Eye (tissue), 1 donor: ENCODE data around the gene KCNK2.

Experiments used
- DNase-seq: peaks from one replicate; pipeline ENCODE4 v3.0.0-alpha.2; 2015

The KCNK2 gene

DNA sequence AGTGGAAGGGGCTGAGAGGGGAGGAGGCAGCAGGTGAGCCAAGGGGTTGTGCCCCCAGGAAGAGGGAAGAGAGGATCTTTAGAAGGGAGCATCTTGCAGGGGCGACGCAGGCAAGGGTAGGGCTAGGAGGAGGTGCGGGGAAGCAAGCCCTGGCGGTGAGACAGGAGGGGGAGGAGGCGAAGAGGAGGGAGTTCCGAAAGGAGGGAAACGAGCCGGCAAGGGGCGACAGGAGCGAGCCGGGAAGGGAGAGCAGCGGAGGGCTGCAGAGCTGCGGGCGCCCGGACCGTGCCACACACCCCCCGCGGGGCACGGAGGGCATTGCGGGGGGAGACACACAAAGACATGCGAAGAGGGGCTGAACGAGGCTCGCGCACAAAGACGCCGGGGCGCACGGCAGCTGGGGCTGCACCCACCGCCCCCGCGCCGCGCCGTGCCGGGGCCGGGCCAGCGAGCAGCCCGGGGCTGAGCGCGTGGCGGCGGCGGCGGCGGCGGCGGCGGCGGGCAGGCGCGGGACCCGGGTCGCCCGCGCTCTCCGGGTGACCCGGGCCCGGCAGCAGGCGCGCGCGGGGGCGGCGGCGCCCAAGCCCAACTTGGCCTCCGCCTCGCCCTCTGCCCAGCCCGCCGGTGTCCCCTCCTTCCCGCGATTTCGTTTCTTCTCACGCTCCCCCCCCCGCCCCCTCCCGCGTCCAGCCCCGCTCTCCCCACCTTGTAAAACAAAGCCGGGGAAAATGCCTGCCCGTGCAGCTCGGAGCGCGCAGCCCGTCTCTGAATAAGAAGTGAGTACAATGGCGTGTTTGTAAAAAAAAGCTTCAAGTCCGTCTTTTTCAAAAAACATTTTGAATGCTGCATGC lies at the start of gene KCNK2:
KCNK2 (plus strand) TSS at position 206 of the 851 bp plus-strand sequence. CDS start 649 bp downstream, outside the sequence.
- peak; percentile 81 for DNase-seq

DNA sequence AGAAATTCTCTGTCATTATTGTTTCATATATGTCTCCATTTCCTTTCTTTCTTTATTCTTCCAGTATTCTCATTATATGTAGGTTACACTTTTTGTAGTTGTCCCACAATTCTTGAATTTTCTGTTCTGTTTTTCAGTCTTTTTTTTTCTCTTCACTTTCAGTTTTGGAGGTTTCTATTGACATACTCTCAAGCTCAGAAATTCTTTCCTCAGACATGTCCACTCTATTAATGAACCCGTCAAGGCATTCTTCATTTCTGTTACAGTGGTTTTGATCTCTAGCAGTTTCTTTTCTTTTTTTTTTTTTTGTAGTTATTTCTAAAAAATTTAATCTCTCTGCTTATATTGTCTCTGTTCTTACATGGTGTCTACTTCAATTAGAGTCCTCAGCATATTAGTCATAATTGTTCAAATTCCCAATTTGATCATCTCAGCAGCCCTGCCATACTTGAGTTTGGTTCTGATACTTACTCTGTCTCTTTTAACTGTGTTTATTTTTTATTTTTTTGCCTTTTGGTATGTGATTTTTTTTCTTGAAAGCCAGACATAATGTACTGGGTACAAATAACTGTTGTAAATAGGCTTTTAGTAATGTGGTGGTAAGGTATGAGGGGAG lies 49.5 kb upstream of the KCNK2 start:
- DNase-seq, result no peak

GRCh38 chr1:215040190-215040589 lies 42.3 kb upstream of the KCNK2 start:
- no peak for DNase-seq

DNA sequence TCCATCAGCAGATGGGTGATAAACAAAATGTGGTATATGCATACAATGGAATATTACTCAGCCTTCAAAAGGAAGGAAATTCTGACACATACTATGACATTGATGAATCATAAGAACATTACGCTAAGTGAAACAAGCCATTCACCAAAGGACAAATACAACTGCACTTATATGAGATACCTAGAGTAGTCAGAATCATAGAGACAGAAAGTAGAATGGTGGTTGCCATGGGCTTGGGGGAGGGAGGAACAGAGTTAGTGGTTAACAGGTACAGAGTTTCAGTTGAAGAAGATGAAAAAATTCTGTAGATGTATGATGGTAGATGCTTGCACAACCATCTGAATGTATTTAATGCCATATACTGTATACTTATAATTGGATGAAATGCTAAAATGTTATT lies 39.1 kb upstream of the KCNK2 start:
- DNase-seq, result no peak

- no peak for DNase-seq
Measured at GRCh38 chr1:215044151-215044550, 38.4 kb upstream of the KCNK2 start.

DNA sequence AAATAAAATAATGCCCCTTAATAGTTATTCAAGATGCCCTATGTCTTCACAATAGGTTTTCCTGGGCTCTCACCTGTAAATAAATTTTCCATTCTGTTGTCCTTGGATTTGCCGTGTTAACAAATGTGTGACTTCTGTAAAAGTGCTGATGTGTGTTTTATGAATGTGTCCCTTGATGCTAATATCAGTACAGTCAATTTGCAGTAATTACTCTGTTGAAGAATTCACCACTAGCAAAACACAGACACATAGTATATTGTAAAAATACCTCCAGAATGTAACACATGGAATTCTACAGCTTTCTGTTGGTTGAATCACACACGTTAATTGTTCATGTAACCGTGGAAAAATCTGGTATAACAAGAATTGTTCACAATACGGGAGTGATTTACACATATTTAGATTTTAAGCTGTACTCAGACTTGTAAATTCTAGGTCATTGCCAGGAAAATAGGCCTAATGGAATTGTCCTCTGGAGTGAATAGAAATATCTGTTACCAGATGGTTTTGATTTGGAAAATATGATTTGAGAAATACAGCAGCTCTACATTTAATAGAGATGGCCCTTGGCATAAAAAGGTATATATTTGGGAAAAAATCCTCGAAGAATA lies 36.7 kb upstream of the KCNK2 start:
- no peak for DNase-seq

- DNase-seq, result no peak
Measured at GRCh38 chr1:215052256-215053015, 30.1 kb upstream of the KCNK2 start.

DNA sequence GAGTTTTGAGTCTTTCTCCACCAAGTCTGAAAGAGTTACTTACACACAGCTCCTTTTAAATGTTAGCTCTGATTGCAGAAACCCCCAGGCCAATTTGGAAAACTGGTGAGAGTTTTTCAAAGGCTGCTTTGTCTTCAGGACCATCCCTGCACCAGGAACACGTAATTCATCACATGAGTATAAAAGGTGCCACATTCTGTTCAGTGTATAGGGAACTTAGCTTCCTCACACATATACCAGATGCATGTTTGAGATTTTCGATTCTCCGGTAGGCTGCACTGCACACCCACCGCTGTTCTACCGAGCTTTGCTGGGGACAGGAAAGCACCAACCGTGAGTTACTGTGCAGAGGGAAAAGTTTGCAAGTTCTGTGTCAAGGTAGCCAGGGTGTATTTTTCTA lies 28.3 kb upstream of the KCNK2 start:
- no peak for DNase-seq

DNA sequence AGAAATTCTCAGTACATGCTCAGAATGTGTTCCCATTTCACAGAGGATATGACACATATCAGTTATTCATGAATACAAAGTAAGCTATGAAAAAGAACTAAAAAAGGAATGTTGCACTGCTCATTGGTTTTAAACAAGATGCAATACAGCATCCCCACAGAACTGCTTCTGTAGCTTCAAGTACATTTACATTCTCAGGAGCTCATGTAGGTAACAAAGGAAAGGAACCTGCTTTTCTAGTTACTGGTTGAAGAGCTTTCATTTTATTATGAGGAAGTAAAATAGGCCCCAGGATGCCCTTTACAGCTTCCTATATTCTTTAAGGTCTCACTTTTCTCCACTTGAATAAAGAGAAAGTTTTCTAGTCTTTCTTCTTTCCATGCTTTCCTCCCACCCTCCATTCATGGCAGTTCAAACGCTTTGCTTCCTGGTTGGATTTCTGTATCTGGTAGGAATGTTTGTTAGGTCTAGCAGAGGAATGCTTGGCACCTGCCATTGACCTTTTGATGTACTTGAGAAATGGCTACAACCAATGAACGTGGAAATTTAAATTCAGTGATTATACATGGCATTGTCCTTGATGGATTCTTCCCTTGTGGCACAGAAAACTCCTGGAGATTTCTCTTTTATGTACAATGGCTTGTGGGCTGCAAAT lies 27.1 kb upstream of the KCNK2 start:
- no peak for DNase-seq

DNA sequence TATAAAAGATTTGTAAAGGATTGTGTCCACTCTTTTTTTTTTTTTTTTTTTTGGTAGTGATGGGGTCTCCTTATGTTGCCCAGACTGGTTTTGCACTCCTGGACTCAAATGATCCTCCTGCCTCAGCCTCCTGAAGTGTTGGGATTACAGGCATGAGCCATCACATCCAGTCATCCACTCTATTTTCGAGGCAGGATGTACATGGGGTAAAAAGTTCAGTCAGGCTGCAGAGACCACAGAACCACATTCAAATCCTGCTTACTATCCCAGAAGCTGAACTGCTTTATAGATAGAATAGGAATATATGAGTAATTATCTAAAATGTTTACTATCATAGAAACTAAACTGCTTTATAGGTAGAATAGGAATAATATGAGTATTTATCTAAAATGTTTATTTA lies 26.0 kb upstream of the KCNK2 start:
- no peak for DNase-seq

DNA sequence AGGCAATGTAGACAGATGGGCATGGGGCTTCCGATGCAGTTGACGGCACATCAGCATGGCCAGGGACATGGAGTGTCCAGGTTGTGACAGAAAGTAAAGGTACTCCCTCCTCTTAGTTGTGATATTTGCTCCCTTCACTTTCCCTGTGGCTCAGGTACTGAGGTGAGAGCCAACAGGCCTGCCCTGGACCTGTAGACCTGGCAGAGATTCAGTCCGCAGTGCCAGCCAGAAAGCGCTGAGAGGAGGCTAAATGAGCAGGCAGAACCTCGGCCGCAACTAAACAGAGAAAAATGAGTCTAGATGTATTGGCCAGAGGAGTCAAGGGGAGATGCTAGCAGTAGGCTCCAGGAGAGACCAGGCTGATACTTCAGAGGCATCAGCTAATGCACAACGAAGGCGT lies 22.6 kb upstream of the KCNK2 start:
- DNase-seq, result no peak

DNA sequence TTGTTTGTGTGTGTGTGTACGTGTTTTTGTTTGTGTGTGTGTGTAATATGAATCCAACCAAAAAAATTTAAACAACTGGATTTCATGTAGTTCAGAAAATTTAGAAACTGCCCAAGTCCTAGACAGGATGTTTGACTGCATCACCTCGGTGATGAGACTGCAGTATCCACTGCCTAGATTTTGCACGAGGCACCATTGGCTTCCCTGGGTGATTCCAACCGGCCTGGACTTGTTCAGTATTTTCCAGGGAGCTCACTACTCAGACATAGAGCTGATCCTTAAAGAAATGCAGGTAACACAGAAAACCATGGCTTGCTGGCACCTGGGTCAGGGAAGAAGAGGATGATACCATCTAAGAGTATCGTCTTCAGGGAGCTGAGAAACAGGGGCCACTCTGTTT lies 18.2 kb upstream of the KCNK2 start:
- DNase-seq, result no peak

GRCh38 chr1:215071078-215071477 lies 11.5 kb upstream of the KCNK2 start:
- DNase-seq, result no peak

DNA sequence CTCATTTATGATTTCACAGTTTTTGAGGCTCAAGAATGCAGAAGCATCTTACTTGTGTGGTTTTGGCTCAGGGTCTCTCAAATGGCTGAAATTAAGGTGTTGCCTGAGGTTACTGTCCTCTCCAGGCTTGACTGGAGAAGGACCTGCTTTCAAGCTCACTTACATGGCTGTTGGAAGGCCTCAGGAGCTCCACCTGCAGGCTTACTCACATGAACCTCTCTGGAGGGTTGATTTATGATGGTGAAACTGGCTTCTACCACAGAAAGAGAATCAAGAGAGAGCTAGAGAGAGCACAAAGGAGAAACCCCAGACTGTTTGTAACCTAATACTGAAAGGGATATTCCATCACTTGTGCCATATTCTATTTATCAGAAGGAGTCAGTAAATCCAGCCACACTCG lies 6.2 kb upstream of the KCNK2 start:
- DNase-seq, result no peak

DNA sequence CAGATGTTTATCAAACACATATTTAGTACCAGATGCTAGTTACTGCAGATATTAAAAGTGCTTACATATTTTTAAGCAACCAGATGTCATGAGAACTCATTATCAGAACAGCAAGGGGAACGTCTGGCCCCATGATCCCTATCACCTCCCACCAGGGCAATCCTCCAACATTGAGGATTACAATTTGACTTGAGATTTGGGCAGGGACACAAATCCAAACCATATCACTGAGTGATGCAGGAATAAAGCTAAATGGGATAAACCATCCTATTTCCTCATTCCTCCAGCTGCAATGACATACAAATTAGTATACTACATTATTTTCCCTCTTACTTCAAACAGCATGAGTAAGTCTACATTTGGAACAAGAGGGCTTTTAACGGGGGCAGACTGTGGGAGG lies 3.1 kb upstream of the KCNK2 start:
- no peak for DNase-seq

DNA sequence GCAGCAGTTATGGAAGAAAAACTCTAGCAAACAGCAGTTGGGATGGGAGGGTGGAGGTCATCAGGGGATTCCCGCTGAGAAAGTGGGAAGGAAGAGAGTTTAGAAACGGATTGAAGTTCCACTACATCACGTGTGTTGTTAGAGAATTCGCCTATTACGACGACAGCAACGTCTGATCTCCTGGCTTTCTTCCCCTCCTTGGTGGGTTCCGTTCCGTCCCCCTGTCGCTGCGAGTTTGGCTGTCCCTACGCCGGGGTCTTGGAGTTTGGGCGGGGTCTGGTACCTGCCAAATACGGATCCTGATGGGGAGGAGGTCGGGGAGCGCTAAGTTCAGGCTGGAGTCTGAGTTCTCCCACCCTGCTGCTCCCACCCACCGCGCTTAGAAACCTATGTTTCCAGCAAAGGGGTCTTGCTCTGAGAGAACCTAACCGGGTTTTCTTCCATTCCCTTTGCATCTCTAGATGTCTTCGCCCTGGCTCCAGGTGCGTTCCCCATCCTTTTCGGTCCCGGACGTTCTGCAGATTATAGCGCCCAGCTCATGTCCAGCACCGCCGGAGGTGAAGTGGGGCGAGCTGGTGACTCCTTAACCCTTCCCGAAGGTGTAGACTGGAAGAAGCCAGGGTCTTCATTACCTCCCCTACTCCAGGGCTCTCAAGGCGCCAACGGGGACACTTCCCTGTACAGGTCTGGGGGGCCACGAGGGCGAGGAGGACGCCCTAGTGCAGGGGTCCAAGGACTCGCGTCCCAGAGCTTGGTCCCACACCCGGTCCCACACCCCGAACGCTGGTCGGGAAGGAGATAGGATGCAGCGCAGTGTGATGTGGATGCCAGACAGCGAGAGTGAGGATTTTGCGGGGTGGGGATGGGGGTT lies 641 bp upstream of the KCNK2 start:
- DNase-seq, result peak; percentile 51

- peak; percentile 71 for DNase-seq
Measured at GRCh38 chr1:215083383-215083961, 935 bp downstream of the KCNK2 start.

GRCh38 chr1:215084621-215085020 lies 2.1 kb downstream of the KCNK2 start:
- DNase-seq, result no peak

GRCh38 chr1:215087603-215088002 lies 5.1 kb downstream of the KCNK2 start:
- DNase-seq, result no peak

GRCh38 chr1:215094381-215094780 lies 11.8 kb downstream of the KCNK2 start:
- no peak for DNase-seq

DNA sequence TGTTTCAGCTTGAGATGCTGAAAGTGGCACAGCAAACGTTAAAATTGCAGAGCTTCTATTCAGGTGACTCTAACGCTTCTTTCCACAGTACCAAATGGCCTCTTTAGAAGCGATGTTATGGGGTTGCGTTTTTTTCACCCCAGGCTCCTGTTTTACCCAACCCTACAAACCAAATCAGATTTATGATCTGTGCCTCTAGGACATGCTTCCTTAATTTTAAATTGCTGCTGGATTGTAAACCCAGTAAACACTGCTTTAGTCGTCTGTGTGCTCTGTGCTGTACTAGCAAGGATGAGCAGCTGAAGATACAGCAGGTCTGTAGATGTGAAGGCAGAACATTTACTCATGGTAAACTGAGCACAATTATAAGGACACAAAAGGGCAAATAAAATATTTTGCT lies 13.0 kb downstream of the KCNK2 start:
- no peak for DNase-seq
